Measurements from ENCODE around the gene C1orf53.
"Not testable (repeated sequence)": the region's sequence is repeated elsewhere in the genome, so short reads cannot be mapped to it uniquely, and the experiment has no call there.

C1orf53 gene

GRCh38 chr1:197902454-197903195 is at the start of gene C1orf53:
TSS of gene C1orf53 (plus strand) at chr1:197902630. CDS start at chr1:197902650, 20 bp downstream.
- H3K4me3 ChIP-seq (replicated peaks in 1 of 2; ENCODE audit: low read depth in 2 of 2, low read length in 2 of 2): peak within 1 kb of the TSS; percentile 68 to 77
- TF ChIP-seq CTCF (IDR thresholded peaks at IDR 0.05; ENCODE audit: low read depth, low read length): no peak

GRCh38 chr1:197855751-197856150 is 46.7 kb upstream of the C1orf53 start:
- DNase-seq (ENCODE audit: low read depth in 2 of 2); H3K4me3 ChIP-seq (replicated peaks in 1 of 2; ENCODE audit: low read depth in 2 of 2, low read length in 2 of 2): not testable (repeated sequence)

More at GRCh38 chr1:197902454-197903195, at the start of gene C1orf53:
- peak; percentile 89 to 92 for DNase-seq (ENCODE audit: low read depth in 2 of 2)

- no peak for TF ChIP-seq CTCF (IDR thresholded peaks at IDR 0.05; ENCODE audit: low read depth, low read length)
- DNase-seq (ENCODE audit: low read depth in 2 of 2): no peak
Observed at GRCh38 chr1:197857477-197857876, 45.0 kb upstream of the C1orf53 start.

GRCh38 chr1:197859024-197859423 is 43.4 kb upstream of the C1orf53 start:
- no peak for DNase-seq (ENCODE audit: low read depth in 2 of 2)
- H3K4me3 ChIP-seq (replicated peaks in 1 of 2; ENCODE audit: low read depth in 2 of 2, low read length in 2 of 2): no peak overlapping the region
- TF ChIP-seq CTCF (IDR thresholded peaks at IDR 0.05; ENCODE audit: low read depth, low read length): no peak

More at GRCh38 chr1:197857477-197857876, 45.0 kb upstream of the C1orf53 start:
- no peak overlapping the region for H3K4me3 ChIP-seq (replicated peaks in 1 of 2; ENCODE audit: low read depth in 2 of 2, low read length in 2 of 2)

GRCh38 chr1:197862221-197862620 is 40.2 kb upstream of the C1orf53 start:
- DNase-seq (ENCODE audit: low read depth in 2 of 2): no peak
- no peak overlapping the region for H3K4me3 ChIP-seq (replicated peaks in 1 of 2; ENCODE audit: low read depth in 2 of 2, low read length in 2 of 2)
- TF ChIP-seq CTCF (IDR thresholded peaks at IDR 0.05; ENCODE audit: low read depth, low read length): no peak

GRCh38 chr1:197862671-197863070 is 39.8 kb upstream of the C1orf53 start:
- TF ChIP-seq CTCF (IDR thresholded peaks at IDR 0.05; ENCODE audit: low read depth, low read length): no peak
- no peak for DNase-seq (ENCODE audit: low read depth in 2 of 2)
- no peak overlapping the region for H3K4me3 ChIP-seq (replicated peaks in 1 of 2; ENCODE audit: low read depth in 2 of 2, low read length in 2 of 2)

GRCh38 chr1:197865809-197866208 is 36.6 kb upstream of the C1orf53 start:
- H3K4me3 ChIP-seq (replicated peaks in 1 of 2; ENCODE audit: low read depth in 2 of 2, low read length in 2 of 2): no peak overlapping the region
- no peak for DNase-seq (ENCODE audit: low read depth in 2 of 2)
- no peak for TF ChIP-seq CTCF (IDR thresholded peaks at IDR 0.05; ENCODE audit: low read depth, low read length)
